NB4 (cell line): ENCODE measurements around the gene NTM.

Source experiments
- DNase-seq: peaks from one replicate; pipeline ENCODE4 v3.0.0; 2010; ENCODE audit warnings: low read depth
- H3K4me3 ChIP-seq: one replicate; pipeline ENCODE4 v1.5.1; 2011; ENCODE audit warnings: mild to moderate bottlenecking, low read depth, low read length, moderate library complexity
- CTCF ChIP-seq: IDR thresholded peaks from one replicate; pipeline ENCODE4 v1.5.1; 2012; ENCODE audit warnings: low read depth, low read length
- MAX ChIP-seq: IDR thresholded peaks from 2 replicates; pipeline ENCODE4 v1.6.1; 2011; ENCODE audit warnings: low read depth, low read length
- MYC ChIP-seq: IDR thresholded peaks from 2 replicates; pipeline ENCODE4 v1.6.1; 2011; ENCODE audit warnings: low read depth, low read length
- POLR2A ChIP-seq: IDR thresholded peaks from 2 replicates; pipeline ENCODE4 v1.6.1; 2011; ENCODE audit warnings: mild to moderate bottlenecking; ENCODE audit not compliant: insufficient read length; ENCODE audit errors: extremely low read depth

Gene NTM

GRCh38 chr11:132088551-132088950 is 718.1 kb downstream of the NTM start:
- no peak overlapping the region for H3K4me3 ChIP-seq
- DNase-seq, result no peak
- TF ChIP-seq POLR2A (no peak), CTCF (no peak), MAX (no peak), MYC (no peak)

- DNase-seq, result peak; percentile 12
- H3K4me3 ChIP-seq, result no peak overlapping the region
- TF ChIP-seq CTCF (no peak), POLR2A (no peak), MAX (no peak), MYC (no peak)
Observed at GRCh38 chr11:132093536-132094259, 723.3 kb downstream of the NTM start.

GRCh38 chr11:132094598-132094997 is 724.2 kb downstream of the NTM start:
- no peak for TF ChIP-seq CTCF
- no peak for TF ChIP-seq POLR2A
- TF ChIP-seq MYC, result no peak
- TF ChIP-seq MAX, result no peak
- DNase-seq, result no peak
- H3K4me3 ChIP-seq, result no peak overlapping the region

- no peak for DNase-seq
- no peak overlapping the region for H3K4me3 ChIP-seq
- TF ChIP-seq MAX, result no peak
- no peak for TF ChIP-seq MYC
- TF ChIP-seq POLR2A, result no peak
- no peak for TF ChIP-seq CTCF
Observed at GRCh38 chr11:132095230-132096131, 725.1 kb downstream of the NTM start.

GRCh38 chr11:132096132-132096825 is 725.9 kb downstream of the NTM start:
- DNase-seq, result no peak
- H3K4me3 ChIP-seq, result no peak overlapping the region
- TF ChIP-seq MAX, result no peak
- TF ChIP-seq POLR2A, result no peak
- TF ChIP-seq MYC, result no peak
- no peak for TF ChIP-seq CTCF
